ENCODE data around the gene TMPRSS6. TPM values are rescaled to one million over a fixed set of nuclear protein-coding genes. Genes with fewer than 3 reads are reported as not detected.

TMPRSS6 gene
- total RNA-seq, 1 experiment from 2014 or later: 0.39 TPM

DNA sequence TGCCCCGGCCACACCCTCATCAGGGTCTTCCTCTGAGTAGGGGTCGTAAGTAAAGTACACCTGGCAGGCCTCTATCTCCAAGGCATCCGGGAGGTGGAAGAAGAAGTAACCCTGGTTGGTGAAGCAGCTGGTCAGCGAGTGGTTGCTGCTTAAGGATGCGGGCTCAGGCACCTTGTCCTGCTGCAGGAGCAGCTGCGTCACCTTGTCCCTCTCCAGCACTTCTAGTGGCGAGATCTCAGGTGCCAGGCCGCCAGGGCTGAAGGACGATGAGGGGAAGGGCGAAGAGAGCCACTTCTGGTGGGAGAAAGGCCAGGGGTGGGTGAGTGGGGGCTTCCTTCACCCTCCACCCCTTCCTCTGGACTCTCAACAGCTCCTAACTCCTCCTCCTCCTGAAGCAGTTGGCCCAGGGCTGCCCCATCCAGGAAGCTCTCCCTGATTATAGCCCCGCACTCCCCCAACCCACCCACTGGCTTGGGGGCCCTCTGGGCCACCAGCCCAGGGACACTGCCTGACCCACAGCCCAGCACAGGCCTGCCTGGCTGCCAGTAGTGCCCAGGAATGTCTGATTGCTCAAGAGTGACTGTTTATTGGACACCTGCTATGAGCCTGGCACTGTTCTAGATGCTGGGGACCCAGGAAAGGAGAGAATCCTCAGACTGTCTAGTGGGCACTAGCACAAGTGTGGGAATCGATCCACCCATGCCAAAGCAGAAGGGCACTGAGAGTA lies 19.2 kb upstream of the TMPRSS6 start:
- no peaks in the 10 kb centered on the region for H3K36me3 ChIP-seq (ENCODE audit: control insufficient read depth in 1 of 2, insufficient read depth in 2 of 2, low read length in 2 of 2)
- H3K4me1 ChIP-seq (ENCODE audit: control insufficient read depth in 1 of 2, insufficient read depth in 2 of 2, low read length in 2 of 2): peaks cover 0 to 13% of the 10 kb centered on the region in 2 experiments; a peak in 2 of 4 replicates
- intact Hi-C loops (cut with micrococcal nuclease): no loop called here
- no peaks in the 10 kb centered on the region for H3K9me3 ChIP-seq (ENCODE audit: control insufficient read depth in 1 of 2, insufficient read depth in 1 of 2, low read depth in 1 of 2, low read length in 2 of 2)
- no peak for ATAC-seq
- no peak for DNase-seq (ENCODE audit: low read depth, low spot score)
- H4K20me1 ChIP-seq (ENCODE audit: insufficient read depth): no peaks in the 10 kb centered on the region
- H3K4me2 ChIP-seq (ENCODE audit: low read length): no peak overlapping the region
- CTCF ChIA-PET: no interaction called here
- H3K79me2 ChIP-seq (ENCODE audit: insufficient read depth, low read length): no peaks in the 10 kb centered on the region
- H3K27ac ChIP-seq (ENCODE audit: low read depth, low read length): no peak overlapping the region
- no peaks in the 10 kb centered on the region for H3K27me3 ChIP-seq (ENCODE audit: insufficient read depth, low read length)
- BruUV-seq (replicated peaks): no TSS peak
- H3K9ac ChIP-seq (ENCODE audit: low read length): no peak overlapping the region
- H3K9me2 ChIP-seq (ENCODE audit: insufficient read depth): no peaks in the 10 kb centered on the region
- TF ChIP-seq YY1 (IDR thresholded peaks at IDR 0.05; ENCODE audit: extremely low read depth, insufficient replicate concordance, low read depth, low read length): no peak
- no peak for TF ChIP-seq EGR1 (IDR thresholded peaks at IDR 0.05; ENCODE audit: low read depth)
- TF ChIP-seq TCF7L2 (IDR thresholded peaks at IDR 0.05; ENCODE audit: borderline replicate concordance, extremely low read depth, insufficient read depth, insufficient read length): no peak
- no peak for TF ChIP-seq ELF1 (IDR thresholded peaks at IDR 0.05; ENCODE audit: borderline replicate concordance, low read depth)
- no peak overlapping the region for H2AFZ ChIP-seq (ENCODE audit: low read depth, low read length, poor library complexity, severe bottlenecking)
- RAD21 ChIA-PET (ENCODE audit: low non-redundant PET in 1 of 2, low total read pairs in 2 of 2, uncharacterized antibody in 2 of 2, unreplicated experiment in 2 of 2): no interaction called here
- no peak overlapping the region for H3K4me3 ChIP-seq (replicated peaks in 1 of 2; ENCODE audit: low read depth in 1 of 2, low read length in 2 of 2)
- POLR2A ChIA-PET: no interaction called here

DNA sequence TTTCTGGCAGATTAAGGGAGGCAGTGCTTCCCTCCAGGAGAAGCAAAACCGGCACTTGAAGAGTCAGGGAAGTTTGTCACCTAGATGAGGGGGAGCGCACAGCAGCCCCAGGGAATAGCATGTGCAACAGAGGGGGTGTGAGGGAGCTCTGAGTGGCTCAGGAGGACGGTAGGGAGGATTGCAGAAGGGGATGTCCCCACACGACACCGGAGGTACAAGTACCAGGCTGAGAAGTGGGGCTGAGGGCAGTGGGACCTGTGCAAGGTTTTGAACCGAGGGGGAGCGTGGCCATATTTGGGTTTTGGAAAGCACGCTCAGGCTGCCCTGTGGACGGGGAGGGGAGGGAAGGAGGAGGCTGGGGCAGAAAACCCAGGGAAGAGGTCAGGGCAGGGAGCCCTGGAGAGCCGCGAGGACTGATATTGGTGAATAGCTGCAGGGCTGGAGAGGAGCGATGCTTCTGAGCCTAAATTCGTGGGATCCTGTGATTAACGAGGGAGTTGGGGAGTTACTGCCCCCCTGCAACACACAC lies 17.9 kb upstream of the TMPRSS6 start:
- H3K4me3 ChIP-seq (replicated peaks in 1 of 2; ENCODE audit: low read depth in 1 of 2, low read length in 2 of 2): no peak overlapping the region
- no peaks in the 10 kb centered on the region for H3K79me2 ChIP-seq (ENCODE audit: insufficient read depth, low read length)
- intact Hi-C loops (cut with micrococcal nuclease): no loop called here
- H3K9ac ChIP-seq (ENCODE audit: low read length): no peak overlapping the region
- H2AFZ ChIP-seq (ENCODE audit: low read depth, low read length, poor library complexity, severe bottlenecking): no peak overlapping the region
- ChIA-PET CTCF (interaction anchor here (0.8 to 1.5 kb wide), 6 partner anchors 13 to 132 kb away, joined by 3 to 5 read pairs (median 4); no protein-coding TSS in a partner anchor), RAD21 (ENCODE audit: low non-redundant PET in 1 of 2, low total read pairs in 2 of 2, uncharacterized antibody in 2 of 2, unreplicated experiment in 2 of 2) (no interaction called here), POLR2A (no interaction called here)
- H3K27ac ChIP-seq (ENCODE audit: low read depth, low read length): no peak overlapping the region
- no peaks in the 10 kb centered on the region for H3K9me2 ChIP-seq (ENCODE audit: insufficient read depth)
- TF ChIP-seq TCF7L2 (IDR thresholded peaks at IDR 0.05; ENCODE audit: borderline replicate concordance, extremely low read depth, insufficient read depth, insufficient read length) (no peak), JUND (IDR thresholded peaks at IDR 0.05) (no peak)
- BruUV-seq (replicated peaks): no TSS peak
- no peaks in the 10 kb centered on the region for H3K27me3 ChIP-seq (ENCODE audit: insufficient read depth, low read length)
- no peak for ATAC-seq
- no peaks in the 10 kb centered on the region for H3K9me3 ChIP-seq (ENCODE audit: control insufficient read depth in 1 of 2, insufficient read depth in 1 of 2, low read depth in 1 of 2, low read length in 2 of 2)
- DNase-seq (ENCODE audit: low read depth, low spot score): no peak
- no peak overlapping the region for H3K4me2 ChIP-seq (ENCODE audit: low read length)
- no peaks in the 10 kb centered on the region for H3K36me3 ChIP-seq (ENCODE audit: control insufficient read depth in 1 of 2, insufficient read depth in 2 of 2, low read length in 2 of 2)
- peaks cover 0 to 15% of the 10 kb centered on the region in 2 experiments; a peak in 2 of 4 replicates for H3K4me1 ChIP-seq (ENCODE audit: control insufficient read depth in 1 of 2, insufficient read depth in 2 of 2, low read length in 2 of 2)
- no peaks in the 10 kb centered on the region for H4K20me1 ChIP-seq (ENCODE audit: insufficient read depth)

All from HCT116 (cell line).